ENCODE results near the gene CPNE7.

CPNE7 gene

DNA sequence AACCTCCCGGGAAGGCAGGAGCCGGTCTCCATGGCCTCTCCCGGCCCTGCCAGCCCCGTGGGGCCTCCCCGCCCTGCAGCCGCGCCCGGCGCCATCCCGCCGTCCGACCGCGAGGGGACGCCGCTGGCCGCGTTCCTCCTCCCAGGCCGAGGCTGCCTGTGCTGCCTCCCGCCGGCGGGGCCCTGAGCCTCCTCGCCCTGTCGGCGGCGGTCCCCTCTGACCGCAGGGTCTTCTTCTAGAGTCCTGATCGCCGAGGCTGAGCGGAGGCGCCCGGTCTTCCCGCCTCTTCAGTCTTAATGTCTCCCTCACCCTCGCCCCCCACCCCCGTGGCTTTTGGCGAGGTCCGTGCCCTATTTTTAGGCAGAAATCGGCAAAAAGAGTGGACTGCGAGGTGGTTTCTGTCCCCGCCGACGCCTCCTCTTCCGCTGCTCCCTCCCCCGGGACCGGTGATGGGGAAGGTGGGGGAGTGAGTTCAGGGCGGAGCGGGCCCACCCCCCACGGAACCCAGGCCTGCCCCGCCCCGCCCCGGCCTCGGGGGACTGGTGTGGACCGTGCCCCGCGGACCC is 794 bp upstream of the CPNE7 start:
- TF ChIP-seq CTCF (IDR thresholded peaks at IDR 0.05; ENCODE audit: borderline replicate concordance, extremely low read depth, low read length, poor library complexity, severe bottlenecking): no peak
- TF ChIP-seq EZH2 (IDR thresholded peaks at IDR 0.05; ENCODE audit: borderline replicate concordance, low read depth, low read length, severe bottlenecking): no peak
- Histone ChIP-seq H4K20me1 (ENCODE audit: insufficient read depth, low read length) (0 out of 2 replicates have a peak, but pooled peaks cover 5% of the 10 kb centered on the region), H3K4me2 (ENCODE audit: insufficient read depth, low read length) (peak overlapping the region; percentile 78), H3K4me1 (ENCODE audit: insufficient read depth, low read length) (peaks cover 15% of the 10 kb centered on the region), H3K27ac (ENCODE audit: low read length) (no peak overlapping the region), H3K79me2 (ENCODE audit: insufficient read depth, low read length) (peaks cover 12% of the 10 kb centered on the region), H3K9me3 (ENCODE audit: insufficient read depth, low read length, severe bottlenecking) (peaks cover 6% of the 10 kb centered on the region), H3K9ac (ENCODE audit: low read depth, low read length) (peak overlapping the region; percentile 62; the same call in 1 of the 2 replicates), H3K4me3 (ENCODE audit: low read depth in 1 of 2, low read length in 2 of 2) (peak overlapping the region in 1 of 2 experiments; percentile 61; a peak in 1 of 4 replicates), H3K36me3 (ENCODE audit: insufficient read depth, low read length) (peaks cover 12% of the 10 kb centered on the region), H3K27me3 (ENCODE audit: insufficient read depth, low read length, poor library complexity) (no peaks in the 10 kb centered on the region), H2AFZ (ENCODE audit: low read depth, low read length) (no peak overlapping the region)
- ATAC-seq (ENCODE audit: insufficient read depth, low read depth): no peak
- no peak for DNase-seq

DNA sequence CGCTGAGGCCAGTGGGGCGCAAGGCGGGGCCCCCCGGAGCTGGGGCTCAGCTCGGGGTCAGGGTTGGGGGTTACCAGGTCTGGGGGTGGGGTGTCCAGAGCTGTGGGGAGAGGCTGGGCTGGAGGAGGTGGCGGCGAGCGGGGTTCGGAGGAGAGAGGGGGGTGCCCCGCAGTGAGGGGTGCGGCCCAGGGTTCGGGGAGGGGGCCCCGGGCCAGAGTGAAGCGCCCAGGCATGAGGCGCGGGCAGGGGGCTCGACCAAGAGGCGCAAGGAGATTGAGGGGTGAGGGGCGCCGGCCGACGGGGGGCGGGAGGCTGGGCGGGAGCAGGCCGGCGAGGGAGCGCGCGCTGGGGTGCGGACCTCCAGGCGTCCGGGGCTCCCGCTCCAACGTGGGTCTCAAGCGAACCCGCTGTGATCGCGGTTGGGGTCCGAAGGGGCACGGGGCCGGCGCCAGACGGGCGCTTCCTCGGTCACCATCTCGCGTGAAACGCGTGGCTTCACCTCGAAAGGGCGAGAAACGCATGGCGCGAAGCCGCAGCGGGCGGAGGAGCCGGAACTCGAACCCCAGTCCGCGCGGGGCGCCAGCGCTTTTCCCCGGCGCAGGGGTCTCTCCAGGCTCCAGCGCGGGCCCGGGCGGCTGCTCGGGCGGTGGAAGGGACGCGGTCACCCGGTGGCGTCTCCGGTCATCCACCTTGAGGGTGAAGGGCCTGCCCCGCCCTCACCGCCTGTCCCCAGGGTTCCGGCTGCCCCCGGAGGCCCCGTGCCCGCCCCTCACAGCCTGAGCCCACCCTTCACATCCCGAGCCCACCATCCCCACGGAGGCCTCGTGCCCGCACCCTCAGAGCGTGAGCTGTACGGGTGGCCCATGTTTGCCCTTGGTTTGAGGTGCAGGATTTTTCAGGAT is 846 bp downstream of the CPNE7 start:
- ATAC-seq (ENCODE audit: insufficient read depth, low read depth) (no peak), DNase-seq (no peak)
- TF ChIP-seq EZH2 (IDR thresholded peaks at IDR 0.05; ENCODE audit: borderline replicate concordance, low read depth, low read length, severe bottlenecking) (no peak), CTCF (IDR thresholded peaks at IDR 0.05; ENCODE audit: borderline replicate concordance, extremely low read depth, low read length, poor library complexity, severe bottlenecking) (no peak)
- peaks cover 11% of the 10 kb centered on the region for H3K9me3 ChIP-seq (ENCODE audit: insufficient read depth, low read length, severe bottlenecking)
- H3K4me3 ChIP-seq (ENCODE audit: low read depth in 1 of 2, low read length in 2 of 2): peak overlapping the region; percentile 10 to 61; a peak in 3 of 4 replicates
- peak overlapping the region; percentile 68; the same call in 1 of the 2 replicates for H2AFZ ChIP-seq (ENCODE audit: low read depth, low read length)
- peaks cover 12% of the 10 kb centered on the region for H3K79me2 ChIP-seq (ENCODE audit: insufficient read depth, low read length)
- no peaks in the 10 kb centered on the region for H3K27me3 ChIP-seq (ENCODE audit: insufficient read depth, low read length, poor library complexity)
- peak overlapping the region; percentile 62 for H3K9ac ChIP-seq (ENCODE audit: low read depth, low read length)
- peak overlapping the region; percentile 78 for H3K4me2 ChIP-seq (ENCODE audit: insufficient read depth, low read length)
- H4K20me1 ChIP-seq (ENCODE audit: insufficient read depth, low read length): 0 out of 2 replicates have a peak, but pooled peaks cover 5% of the 10 kb centered on the region
- H3K36me3 ChIP-seq (ENCODE audit: insufficient read depth, low read length): peaks cover 22% of the 10 kb centered on the region
- H3K27ac ChIP-seq (ENCODE audit: low read length): peak overlapping the region; percentile 60; the same call in 1 of the 2 replicates
- H3K4me1 ChIP-seq (ENCODE audit: insufficient read depth, low read length): peaks cover 15% of the 10 kb centered on the region

GRCh38 chr16:89577055-89577759 is 1.6 kb downstream of the CPNE7 start:
- Histone ChIP-seq H2AFZ (ENCODE audit: low read depth, low read length) (no peak overlapping the region), H3K27ac (ENCODE audit: low read length) (no peak overlapping the region), H3K36me3 (ENCODE audit: insufficient read depth, low read length) (peaks cover 22% of the 10 kb centered on the region), H4K20me1 (ENCODE audit: insufficient read depth, low read length) (0 out of 2 replicates have a peak, but pooled peaks cover 5% of the 10 kb centered on the region), H3K79me2 (ENCODE audit: insufficient read depth, low read length) (peaks cover 12% of the 10 kb centered on the region), H3K4me1 (ENCODE audit: insufficient read depth, low read length) (peaks cover 15% of the 10 kb centered on the region), H3K27me3 (ENCODE audit: insufficient read depth, low read length, poor library complexity) (no peaks in the 10 kb centered on the region), H3K4me3 (ENCODE audit: low read depth in 1 of 2, low read length in 2 of 2) (no peak overlapping the region), H3K4me2 (ENCODE audit: insufficient read depth, low read length) (peak overlapping the region; percentile 78), H3K9me3 (ENCODE audit: insufficient read depth, low read length, severe bottlenecking) (peaks cover 11% of the 10 kb centered on the region), H3K9ac (ENCODE audit: low read depth, low read length) (no peak overlapping the region)
- DNase-seq (no peak), ATAC-seq (ENCODE audit: insufficient read depth, low read depth) (no peak)
- no peak for TF ChIP-seq CTCF (IDR thresholded peaks at IDR 0.05; ENCODE audit: borderline replicate concordance, extremely low read depth, low read length, poor library complexity, severe bottlenecking)
- no peak for TF ChIP-seq EZH2 (IDR thresholded peaks at IDR 0.05; ENCODE audit: borderline replicate concordance, low read depth, low read length, severe bottlenecking)
